Endothelial cell of hepatic sinusoid (primary cell): ENCODE results near the gene ZNF512B.
"Not testable (repeated sequence)": the region's sequence is repeated elsewhere in the genome, so short reads cannot be mapped to it uniquely, and the experiment has no call there.

ENCODE experiments used
- in situ Hi-C: cut with HindIII; loops from 2 replicates; pipeline ENCODE4 v1.10.0; 2017; ENCODE audit warnings: low sequenced_read_pairs

Gene ZNF512B

DNA sequence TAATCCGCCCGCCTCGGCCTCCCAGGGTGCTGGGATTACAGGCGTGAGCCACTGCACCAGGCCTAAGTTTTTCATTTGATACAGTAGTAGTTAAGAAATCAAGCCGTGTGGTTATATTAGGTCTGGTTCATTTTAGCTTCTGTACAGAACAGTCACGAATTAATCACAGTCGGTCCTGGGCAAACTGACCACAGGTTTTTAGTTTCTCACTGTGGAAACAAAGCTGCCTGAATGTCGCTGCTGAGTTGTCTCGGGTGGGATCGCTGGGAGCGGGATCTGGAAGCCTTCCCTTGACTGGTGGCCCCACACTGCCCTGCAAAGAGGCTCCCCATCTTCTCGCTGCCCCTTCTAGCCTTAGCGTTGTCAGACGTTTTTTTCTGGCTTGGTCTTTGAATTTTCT, 32.1 kb downstream of the ZNF512B start:
- in situ Hi-C loops = no loop called here

DNA sequence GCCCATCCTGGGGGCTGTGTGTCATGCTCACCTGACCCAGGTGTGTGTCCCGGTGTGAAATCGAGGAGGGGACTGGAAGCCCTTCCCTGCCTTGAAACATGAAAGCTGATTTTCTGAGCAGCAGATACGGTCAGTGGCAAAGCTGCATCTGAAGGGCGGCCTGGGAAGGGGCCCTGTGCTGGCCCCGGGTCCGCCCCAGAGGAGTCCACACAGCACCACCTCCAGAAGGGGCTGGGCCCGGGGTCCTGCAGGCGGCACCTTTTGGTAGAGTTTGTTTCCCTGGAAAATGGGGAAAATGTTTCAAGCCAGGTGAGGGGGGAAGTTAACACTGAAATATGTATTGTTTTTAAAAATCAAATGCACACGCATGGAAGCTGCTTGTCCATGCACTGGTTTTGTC, 34.3 kb downstream of the ZNF512B start:
- in situ Hi-C loops = no loop called here

DNA sequence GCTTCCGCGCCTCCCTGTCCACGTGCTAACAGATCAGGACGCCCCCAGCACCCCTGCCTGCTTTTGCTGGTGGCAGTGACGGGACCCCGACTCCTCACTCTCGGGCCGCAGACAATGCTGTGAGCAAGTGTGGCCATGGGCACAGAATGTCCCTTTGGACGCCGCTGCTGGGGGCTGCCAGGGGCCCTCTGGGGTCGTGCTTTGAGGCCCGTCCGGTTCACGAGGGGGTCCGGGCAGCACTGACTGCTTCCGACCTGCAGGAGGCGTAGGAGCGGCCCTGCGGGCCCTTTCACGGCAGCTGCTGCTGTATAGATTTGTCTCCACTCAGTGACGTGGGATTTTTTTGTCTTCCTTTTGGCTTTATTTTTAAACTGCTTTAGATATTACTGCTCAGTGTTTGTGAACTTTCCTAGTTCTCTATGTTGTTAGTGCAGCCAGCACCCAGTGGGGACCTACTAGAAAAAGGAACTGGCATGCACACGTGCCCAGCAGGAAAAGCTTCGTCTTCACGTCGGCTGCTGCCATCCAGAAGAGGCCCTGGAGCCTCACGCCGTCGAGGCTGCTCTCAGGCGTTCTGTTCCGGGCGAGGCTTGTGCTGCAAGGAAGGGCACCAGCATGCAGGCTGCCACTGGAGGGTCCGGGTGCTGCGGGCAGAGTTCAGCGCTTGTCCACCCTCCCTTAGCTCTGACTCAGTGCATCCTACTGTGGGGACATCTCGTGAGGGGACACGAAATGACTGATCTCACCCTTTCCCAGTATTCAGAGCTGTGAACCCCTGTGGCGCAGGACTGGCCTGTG, 35.3 kb downstream of the ZNF512B start:
- in situ Hi-C loops = no loop called here

DNA sequence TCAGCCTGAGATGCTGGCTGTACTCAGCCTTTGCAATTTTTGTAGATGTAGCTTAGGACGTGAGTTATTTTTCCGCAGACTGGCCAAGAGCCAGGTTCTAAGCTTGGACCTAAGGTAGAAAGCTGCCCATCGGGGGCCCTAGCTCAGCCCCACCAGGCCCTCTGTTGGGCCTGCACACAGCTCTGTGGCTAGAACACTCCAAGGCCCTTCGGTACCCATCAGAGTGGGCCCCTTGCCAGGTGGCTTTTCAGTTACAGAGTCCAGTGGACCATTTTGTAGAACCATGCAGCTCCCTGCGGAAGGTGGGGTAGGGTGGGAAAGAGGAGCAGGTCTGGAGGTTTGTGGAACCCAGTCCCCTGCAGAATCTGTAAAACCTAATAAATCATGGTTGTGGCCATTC, 36.1 kb downstream of the ZNF512B start:
- in situ Hi-C loops = no loop called here

DNA sequence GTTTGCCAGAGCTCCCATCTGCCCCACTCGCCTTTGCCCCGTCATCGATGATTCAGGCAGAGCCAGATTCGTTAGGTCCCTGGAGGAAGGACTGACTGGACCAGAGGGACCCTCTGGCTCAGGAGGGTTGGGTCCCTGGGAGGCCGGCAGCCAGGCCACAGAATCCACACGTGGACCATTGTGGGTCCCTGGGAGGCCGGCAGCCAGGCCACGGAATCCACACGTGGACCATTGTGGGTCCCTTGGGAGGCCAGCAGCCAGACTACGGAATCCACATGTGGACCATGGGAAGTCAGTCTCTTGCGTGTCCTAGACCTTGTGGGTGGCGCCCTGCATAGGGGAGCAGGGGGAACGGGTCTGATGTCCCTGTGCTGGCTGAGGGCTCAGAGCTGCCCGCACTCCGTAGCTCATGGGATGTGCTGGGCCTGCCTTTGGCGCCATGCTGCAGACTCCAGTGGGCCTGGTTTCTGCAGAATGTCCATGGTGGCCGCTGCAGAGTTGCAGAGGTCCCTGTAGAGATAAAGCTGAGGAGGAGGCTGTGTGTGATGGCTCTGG, 37.0 kb downstream of the ZNF512B start:
- in situ Hi-C loops = no loop called here

DNA sequence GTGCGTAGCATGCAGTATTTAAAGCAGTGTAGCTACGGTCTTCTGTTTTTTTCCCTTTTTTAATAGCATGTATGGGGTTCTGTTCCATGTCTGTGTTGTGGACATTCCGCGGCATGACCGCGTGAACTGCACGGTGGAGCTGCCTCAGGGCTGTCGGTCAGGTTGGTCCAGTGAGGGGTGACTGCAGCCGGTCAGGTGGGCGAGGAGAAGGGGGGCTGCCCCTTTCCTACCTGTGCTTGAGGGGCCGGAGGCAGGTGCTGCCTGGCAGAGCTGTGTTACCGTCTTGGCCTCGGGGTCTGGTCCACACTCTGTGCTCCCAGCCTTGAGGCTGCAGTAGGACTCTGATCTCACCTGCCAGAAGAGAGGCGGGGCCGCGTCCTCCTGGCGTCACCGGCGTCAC, 38.0 kb downstream of the ZNF512B start:
- in situ Hi-C loops = no loop called here

DNA sequence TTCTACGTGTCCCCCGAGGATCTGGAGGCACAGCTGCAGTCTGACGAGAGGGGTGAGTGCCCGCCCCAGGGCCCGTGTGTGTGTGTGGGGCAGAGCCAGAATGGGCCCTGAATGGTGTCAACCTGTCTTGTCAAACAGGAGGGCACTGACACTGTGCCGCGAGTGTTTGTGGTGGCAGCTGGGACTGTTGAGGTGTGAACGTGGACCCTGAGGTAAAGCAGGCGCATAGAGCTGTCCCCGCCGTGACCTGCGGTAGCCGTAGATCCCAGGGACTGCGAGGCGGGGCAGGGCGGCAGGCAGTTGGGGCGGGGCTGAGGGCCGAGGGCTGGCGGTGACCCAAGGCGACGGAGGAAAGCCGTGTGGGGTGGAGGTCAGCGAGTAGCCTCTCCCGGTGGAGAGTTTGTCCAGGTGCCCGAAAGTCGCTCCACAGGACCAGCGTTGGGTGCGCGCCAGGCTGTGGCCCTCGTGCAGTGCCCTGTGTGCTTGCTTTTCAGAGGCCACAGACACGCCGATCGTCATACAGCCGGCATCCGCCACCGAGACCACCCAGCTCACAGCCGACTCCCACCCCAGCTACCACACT, 38.7 kb downstream of the ZNF512B start:
- in situ Hi-C loops = no loop called here

DNA sequence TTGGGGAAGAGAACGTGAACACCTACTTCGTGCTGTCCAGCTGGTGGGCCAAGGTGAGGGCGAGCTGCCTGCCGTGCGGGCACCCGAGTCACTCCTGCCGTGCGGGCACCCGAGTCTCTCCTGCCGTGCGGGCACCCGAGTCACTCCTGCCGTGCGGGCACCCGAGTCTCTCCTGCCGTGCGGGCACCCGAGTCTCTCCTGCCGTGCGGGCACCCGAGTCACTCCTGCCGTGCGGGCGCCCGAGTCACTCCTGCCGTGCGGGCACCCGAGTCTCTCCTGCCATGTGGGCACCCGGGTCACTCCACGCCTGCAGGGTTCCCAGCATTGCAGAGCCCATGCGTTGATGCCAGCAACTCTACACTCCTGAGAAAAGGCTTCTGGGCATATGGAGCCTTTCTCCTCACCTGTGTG, 40.3 kb downstream of the ZNF512B start:
- in situ Hi-C loops = not testable (repeated sequence)

DNA sequence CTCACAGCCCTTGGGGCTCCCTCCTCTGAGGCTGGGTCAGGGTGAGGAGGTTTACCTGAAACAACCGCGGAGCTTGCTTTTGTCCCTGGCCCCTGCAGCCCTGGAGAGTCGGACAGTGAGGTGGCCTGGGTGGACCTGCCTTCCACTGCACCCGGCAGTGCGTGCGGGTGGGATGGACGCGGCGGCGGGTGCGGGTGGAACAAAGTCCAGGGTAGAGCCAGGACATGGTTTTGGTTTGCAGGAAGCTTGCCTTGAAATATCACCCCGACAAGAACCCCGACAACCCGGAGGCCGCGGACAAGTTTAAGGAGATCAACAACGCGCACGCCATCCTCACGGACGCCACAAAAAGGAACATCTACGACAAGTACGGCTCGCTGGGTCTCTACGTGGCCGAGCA, 40.7 kb downstream of the ZNF512B start:
- in situ Hi-C loops = no loop called here

DNA sequence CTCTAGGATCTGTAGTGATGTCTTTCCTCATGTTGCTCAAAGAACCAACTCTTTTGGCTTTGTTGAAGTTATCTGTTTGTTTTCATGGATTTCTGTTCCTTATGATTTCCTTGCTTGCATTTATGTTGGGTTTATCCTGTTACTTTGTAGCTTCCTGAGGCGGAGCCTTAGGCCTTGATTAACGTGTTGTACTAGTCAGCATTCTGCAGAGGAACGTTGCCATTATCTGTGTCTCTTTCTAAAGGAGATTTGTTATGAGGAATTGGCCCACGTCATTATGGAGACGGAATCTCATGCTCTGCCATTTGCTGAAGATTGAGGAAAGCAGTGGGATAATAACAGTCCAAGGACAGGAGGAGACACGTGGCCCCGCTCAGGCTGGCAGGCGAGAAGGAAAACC, 43.4 kb downstream of the ZNF512B start:
- in situ Hi-C loops = no loop called here

DNA sequence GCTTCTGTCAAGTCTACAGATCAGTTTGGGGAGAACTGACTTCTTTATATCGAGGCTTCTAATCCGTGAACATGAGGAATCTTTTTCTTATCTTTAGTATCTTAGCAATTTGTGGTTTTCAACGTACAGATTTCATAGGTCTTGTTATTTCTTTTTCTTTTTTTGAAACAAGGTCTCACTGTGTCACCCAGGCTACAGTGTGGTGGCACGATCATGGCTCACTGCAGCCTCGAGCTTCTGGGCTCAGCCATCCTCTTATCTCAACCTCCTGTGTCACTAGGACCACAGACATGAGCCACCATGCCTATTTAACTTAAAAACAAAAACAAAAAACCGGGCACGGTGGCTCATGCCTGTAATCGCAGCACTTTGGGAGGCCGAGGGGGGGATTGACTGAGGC, 45.5 kb downstream of the ZNF512B start:
- in situ Hi-C loops = no loop called here

DNA sequence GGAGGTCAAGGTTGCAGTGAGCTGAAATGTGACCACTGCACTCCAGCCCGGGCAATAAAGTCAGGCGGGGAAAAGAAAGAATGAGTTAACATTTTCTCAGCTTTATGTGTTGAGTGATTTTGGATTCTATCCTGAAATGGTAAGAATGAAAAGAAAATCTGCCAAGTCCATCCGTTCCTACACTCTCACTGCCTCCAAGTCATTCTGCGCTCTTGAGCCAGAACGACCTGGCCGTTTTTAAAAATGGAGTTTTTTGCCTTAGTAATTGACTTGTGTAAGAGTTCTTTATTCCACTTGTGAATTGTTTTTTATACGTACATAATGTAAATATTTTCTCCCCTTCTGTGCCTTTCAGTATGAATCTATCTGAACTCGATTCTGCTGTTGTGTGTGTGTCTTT, 46.1 kb downstream of the ZNF512B start:
- in situ Hi-C loops = no loop called here

DNA sequence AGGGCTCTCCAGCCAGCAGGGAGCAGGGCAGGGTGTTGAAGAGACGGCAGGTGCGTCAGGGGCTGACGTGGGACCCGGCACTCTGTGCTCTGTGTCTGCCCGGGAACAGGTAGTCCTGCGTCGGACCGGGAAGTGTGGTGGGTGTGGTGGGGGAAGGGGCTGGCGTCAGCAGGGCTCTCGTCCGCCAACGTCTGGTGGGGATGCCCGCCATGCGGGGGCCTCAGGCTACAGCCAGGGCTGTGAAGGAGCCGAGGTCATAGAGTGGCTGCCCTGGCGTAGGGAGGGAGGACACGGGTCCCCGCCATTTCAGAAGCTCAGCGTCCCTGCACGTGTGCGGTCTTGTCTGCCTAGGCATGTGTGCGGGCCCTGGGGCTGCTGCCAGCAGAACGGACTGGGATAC, 49.5 kb downstream of the ZNF512B start:
- in situ Hi-C loops = no loop called here

DNA sequence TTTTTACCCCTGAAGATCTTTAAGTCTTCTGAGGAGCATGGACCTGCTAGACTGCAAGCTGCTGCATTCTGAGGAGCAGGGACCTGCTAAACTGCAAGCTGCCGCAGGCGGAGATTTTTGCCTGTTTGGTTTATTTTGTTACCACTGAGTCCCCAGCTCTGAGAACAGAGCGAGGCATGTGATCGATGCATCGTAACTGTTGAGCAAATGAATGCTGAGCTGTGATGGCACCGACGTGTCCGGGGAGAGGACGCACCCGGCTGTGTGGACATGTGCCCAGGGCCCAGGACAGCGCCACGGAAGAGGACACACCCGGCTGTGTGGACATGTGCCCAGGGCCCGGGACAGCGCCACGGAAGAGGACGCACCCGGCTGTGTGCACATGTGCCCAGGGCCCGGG, 50.6 kb downstream of the ZNF512B start:
- in situ Hi-C loops = no loop called here

DNA sequence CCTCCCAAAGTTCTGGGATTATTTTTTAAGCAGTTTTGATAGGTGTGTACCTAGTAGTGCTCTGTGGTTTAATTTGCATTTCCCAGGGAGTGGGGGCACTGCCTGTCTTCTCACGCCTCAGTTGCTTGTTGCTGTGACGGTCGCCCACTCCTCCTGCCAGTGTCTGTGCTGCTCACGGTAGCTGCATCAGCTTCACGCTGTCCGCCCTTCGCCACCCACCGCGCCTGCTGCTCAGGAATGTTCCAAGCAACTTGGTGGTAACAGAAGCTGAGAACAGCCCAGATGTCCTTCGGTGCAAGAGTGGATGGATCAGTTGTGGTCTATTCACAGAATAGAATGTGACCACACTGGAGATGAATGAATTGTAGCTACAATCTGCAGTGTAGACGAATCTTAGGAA, 51.9 kb downstream of the ZNF512B start:
- in situ Hi-C loops = no loop called here

DNA sequence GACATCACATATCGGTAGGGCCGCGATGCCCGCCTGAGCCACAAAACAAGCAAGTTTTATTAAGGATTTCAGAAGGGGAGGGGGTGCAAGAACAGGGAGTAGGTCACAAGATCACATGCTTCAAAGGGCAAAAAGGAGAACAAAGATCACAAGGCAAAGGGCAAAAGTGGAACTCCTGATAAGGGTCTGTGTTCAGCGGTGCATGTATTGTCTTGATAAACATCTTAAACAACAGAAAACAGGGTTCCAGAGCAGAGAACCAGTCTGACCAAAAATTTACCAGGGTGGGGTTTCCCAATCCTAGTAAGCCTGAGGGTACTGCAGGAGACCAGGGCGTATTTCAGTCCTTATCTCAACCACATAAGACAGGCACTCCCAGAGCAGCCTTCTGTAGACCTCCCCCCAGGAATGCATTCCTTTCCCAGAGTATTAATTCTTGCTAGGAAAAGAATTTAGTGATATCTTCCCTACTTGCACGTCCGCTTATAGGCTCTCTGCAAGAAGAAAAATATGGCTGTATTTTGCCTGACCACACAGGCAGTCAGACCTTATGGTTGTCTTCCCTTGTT, 53.3 kb downstream of the ZNF512B start:
- in situ Hi-C loops = not testable (repeated sequence)

DNA sequence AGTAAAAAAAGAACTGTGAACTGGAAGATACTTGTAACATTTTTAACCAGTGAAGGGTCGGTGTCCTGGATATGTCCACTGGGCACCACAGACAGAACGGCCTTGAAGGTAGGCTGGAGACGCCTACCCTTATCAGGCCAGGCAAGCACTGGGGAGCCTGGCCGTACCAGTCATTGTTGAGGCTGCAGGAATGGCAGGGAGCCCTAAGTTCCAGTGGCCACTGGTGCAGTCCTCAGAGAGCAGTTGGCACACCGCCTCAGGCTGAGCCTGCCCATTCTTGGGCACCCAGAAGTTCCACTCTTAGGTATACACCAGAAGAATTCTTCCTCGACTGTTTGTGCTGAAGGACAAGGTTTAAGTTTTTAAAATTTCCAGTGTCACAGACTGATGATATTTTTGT, 54.3 kb downstream of the ZNF512B start:
- in situ Hi-C loops = no loop called here

DNA sequence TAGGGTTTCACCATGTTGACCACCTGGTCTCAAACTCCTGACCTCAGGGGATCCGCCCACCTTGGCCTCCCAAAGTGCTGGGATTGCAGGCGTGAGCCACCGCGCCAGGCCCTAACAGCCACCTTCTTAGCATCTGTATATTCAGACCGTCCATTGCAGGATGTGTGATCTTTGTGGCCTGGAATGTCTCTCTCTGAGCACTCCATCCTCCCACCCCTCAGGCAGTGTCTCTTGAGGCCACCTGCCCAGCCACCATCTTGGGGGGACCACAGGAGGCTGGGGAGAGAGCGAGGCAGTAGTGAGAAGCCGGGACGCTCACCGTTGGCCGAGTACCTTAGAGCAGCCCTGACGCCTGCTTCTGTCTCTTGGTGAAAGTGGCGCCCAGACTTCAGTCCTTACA, 56.0 kb downstream of the ZNF512B start:
- in situ Hi-C loops = no loop called here

DNA sequence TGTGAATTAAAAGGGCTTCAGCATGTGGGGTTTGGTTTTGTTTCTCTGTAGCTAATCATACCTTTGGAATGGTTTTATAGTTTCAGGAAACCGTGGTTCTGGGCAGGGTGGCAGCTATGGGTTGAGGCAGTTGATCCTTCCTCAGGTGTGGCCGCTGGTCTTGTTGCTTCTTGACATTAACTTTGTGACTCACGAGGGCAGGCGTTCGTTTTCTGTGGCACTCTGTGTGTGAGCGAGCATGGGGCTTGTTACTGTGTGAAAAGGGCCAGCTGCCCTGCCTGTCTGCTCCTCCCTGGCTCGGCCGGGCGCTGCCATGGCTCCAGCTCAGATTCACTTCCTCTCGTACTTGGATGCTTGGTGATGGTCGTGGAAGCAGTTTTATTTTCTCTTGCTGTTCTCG, 58.6 kb downstream of the ZNF512B start:
- in situ Hi-C loops = no loop called here

DNA sequence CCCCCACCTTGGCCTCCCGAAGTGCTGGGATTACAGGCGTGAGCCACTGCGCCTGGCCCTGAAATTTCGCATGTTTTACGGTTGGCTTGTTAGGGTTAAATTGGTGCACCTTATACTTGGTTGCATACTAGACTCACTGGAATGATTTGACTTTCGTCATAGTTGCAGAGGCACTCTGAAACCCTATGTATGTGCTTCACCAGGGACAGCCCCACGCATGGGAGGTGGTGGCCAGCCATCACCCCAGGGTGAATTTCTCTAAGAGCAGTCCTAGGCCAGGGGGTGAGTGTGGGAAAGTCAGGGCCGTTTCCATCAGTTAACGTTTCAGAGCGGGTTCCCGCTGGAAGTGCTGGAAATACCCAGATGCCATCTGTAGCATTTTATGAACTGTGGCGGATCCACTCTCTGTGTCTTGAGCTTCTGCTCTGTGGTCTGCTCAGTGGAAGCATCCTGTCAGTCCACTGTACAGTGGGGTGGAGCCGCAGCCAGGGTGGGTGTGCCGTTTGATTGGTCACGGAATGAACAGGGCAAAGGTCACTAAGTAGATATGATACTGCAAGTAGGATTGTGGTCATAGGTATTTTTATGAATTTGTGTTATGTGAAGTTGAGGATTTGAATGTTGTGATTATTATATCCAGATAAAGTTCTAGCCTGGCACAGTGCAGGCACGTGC, 61.6 kb downstream of the ZNF512B start:
- in situ Hi-C loops = no loop called here
